K562 (cell line): ENCODE results near the gene HORMAD1. TPM values are rescaled to one million over a fixed set of nuclear protein-coding genes. Genes with fewer than 3 reads are reported as not detected.

Experiments used
- ATF7 ChIP-seq: fragments of 450-650 bp; IDR thresholded peaks from 2 replicates; pipeline ENCODE4 v1.7.1; 2014; ENCODE audit warnings: mild to moderate bottlenecking, moderate library complexity
- HCFC1 ChIP-seq: IDR thresholded peaks from 2 replicates; pipeline ENCODE4 v1.6.1; 2012; ENCODE audit warnings: low read depth, low read length, improper control_type of control experiment
- KDM1A ChIP-seq, 2 experiments: fragments of 450-650 bp; IDR thresholded peaks; 2 replicates each; pipeline ENCODE4 v1.6.1; 2016; ENCODE audit warnings: mild to moderate bottlenecking in 2 of 2
- MYC ChIP-seq, 2 experiments: fragments of 250-450 bp in 1 of 2; sonication (Bioruptor Pico) in 1 of 2; IDR thresholded peaks; 2 replicates each; pipeline versions ENCODE4 v1.5.1 to v1.6.1; 2012 to 2021; ENCODE audit warnings: low read depth in 2 of 2, borderline replicate concordance in 1 of 2, improper control_type of control experiment in 1 of 2, low read length in 1 of 2, mild to moderate bottlenecking in 1 of 2, moderate library complexity in 1 of 2
- NFATC3 ChIP-seq: fragments of 450-650 bp; IDR thresholded peaks from 2 replicates; pipeline ENCODE4 v1.6.1; 2017; ENCODE audit warnings: mild to moderate bottlenecking
- NFYB ChIP-seq: IDR thresholded peaks from 2 replicates; pipeline ENCODE4 v1.6.1; 2011; ENCODE audit warnings: mild to moderate bottlenecking, moderate library complexity; ENCODE audit not compliant: insufficient read length; ENCODE audit errors: extremely low read depth
- SP1 ChIP-seq: sonication (generic); formaldehyde crosslinking; IDR thresholded peaks from 2 replicates; pipeline ENCODE4 v1.8.1; 2022; ENCODE audit warnings: mild to moderate bottlenecking, missing genetic modification reagents
- ZNF778 ChIP-seq: fragments of 450-650 bp; formaldehyde crosslinking; IDR thresholded peaks from 2 replicates; pipeline ENCODE4 v1.4.0; 2020; ENCODE audit warnings: mild to moderate bottlenecking, moderate library complexity
- polyA plus RNA-seq, 8 experiments: library from polyadenylated mRNA; depleted of rRNA in 4 of 8; stranded (reverse) in 5 of 8; unstranded in 3 of 8; fragments of >200 nt; fragmentation: Nextera tagmentation in 2 of 8; fragmentation: Illumina TruSeq in 1 of 8; extraction: Ambion mirVana in 2 of 8; extraction: Trizol in 1 of 8; gene quantifications; 2 replicates each; pipeline versions ENCODE4 v1.2.1 to v1.2.3, GENCODE V29; 2011 to 2014; ENCODE audit warnings: inconsistent platforms in 1 of 8, missing spikeins in 1 of 8
- total RNA-seq, 7 experiments: library from RNA; depleted of rRNA in 6 of 7; stranded (reverse); fragments of >200 nt in 6 of 7; fragmentation: Illumina TruSeq in 2 of 7; extraction: Trizol in 2 of 7; gene quantifications; 2 replicates each; pipeline versions ENCODE4 v1.2.1 to v1.2.3, GENCODE V29; 2011 to 2021; ENCODE audit warnings: low replicate concordance in 1 of 7
- TF ChIP-seq, protein P1 (sequence below): fragments of 450-650 bp; IDR thresholded peaks from 2 replicates; pipeline ENCODE4 v1.6.1; 2016
- TF ChIP-seq, protein P2 (sequence below), 2 experiments: fragments of 450-650 bp; IDR thresholded peaks; 2 replicates each; pipeline ENCODE4 v1.6.1; 2016
- TF ChIP-seq, protein P3 (sequence below), 2 experiments: fragments of 450-650 bp; conservative IDR thresholded peaks; 2 replicates each; pipeline ENCODE4 v1.6.1; 2017; ENCODE audit warnings: mild to moderate bottlenecking in 2 of 2, moderate library complexity in 2 of 2
- TF ChIP-seq, protein P4 (sequence below): fragments of 250-450 bp; sonication (Bioruptor Pico); IDR thresholded peaks from 2 replicates; pipeline ENCODE4 v1.4.0; 2020
- TF ChIP-seq, protein P5 (sequence below): fragments of 250-450 bp; sonication (Bioruptor Pico); IDR thresholded peaks from 2 replicates; pipeline ENCODE4 v1.5.0; 2021; ENCODE audit warnings: mild to moderate bottlenecking, moderate library complexity
- TF ChIP-seq, protein P6 (sequence below): IDR thresholded peaks from 2 replicates; pipeline ENCODE4 v1.6.1; 2012; ENCODE audit warnings: low read depth, low read length, improper control_type of control experiment, borderline replicate concordance

Gene HORMAD1
- total and polyA plus RNA-seq, 9 of the 15 experiments (the other 6 are each of a cell fraction or from before 2014, with no cell fraction given): not detected

DNA sequence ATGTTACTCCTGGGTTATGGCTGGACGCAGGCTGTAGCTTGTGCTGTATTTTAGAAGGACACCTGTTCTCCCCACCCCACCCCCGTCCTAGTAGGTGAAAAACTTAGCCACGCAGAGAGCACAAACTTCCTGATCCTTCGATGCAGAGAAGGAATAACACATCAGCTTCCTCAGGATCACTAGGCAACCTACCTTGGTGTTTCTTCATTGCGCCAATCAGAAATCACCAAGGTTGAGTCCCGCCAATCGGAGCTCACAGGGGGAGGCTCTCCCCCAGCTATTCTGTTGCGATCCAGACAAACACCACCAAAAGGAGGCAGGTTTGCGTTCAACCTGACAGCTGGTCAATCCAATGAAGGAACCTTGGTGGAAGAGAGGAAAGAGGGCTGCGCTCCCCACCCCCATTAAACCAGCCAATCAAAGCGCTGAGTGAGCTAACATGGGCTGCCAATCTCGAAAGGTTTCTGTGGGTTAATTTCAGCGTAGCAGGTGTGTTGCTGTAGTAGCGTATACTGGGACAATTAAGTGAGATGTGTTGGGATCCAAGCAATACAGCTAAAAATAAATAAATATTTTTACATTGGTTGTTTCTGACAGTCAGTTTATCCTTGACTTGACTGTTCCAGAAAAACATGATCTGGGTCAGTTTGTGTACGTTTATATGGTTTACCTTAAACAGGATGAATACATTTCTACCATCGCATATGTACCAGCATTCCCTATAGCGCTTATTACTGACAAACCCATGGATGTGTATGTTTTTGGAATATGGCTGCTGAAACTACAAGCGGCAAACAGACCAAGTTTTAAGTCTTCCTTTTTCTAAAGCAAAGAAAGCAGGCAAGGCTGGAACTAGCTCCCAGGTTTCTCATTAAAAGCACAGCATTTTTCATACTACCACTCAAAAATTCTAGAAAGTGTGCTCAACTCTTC is 23.4 kb downstream of the HORMAD1 start, which contains the start of gene GOLPH3L (continued):
- TF ChIP-seq, protein P1, sequence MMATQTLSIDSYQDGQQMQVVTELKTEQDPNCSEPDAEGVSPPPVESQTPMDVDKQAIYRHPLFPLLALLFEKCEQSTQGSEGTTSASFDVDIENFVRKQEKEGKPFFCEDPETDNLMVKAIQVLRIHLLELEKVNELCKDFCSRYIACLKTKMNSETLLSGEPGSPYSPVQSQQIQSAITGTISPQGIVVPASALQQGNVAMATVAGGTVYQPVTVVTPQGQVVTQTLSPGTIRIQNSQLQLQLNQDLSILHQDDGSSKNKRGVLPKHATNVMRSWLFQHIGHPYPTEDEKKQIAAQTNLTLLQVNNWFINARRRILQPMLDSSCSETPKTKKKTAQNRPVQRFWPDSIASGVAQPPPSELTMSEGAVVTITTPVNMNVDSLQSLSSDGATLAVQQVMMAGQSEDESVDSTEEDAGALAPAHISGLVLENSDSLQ: peak; percentile 100
- peak; percentile 24; the same call in 1 of the 2 replicates for TF ChIP-seq HCFC1
- TF ChIP-seq, protein P2, sequence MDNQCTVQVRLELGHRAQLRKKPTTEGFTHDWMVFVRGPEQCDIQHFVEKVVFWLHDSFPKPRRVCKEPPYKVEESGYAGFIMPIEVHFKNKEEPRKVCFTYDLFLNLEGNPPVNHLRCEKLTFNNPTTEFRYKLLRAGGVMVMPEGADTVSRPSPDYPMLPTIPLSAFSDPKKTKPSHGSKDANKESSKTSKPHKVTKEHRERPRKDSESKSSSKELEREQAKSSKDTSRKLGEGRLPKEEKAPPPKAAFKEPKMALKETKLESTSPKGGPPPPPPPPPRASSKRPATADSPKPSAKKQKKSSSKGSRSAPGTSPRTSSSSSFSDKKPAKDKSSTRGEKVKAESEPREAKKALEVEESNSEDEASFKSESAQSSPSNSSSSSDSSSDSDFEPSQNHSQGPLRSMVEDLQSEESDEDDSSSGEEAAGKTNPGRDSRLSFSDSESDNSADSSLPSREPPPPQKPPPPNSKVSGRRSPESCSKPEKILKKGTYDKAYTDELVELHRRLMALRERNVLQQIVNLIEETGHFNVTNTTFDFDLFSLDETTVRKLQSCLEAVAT (IDR thresholded peaks at IDR 0.05): peak in 1 of 2 experiments; percentile 30; a peak in 1 of 4 replicates
- TF ChIP-seq MYC (IDR thresholded peaks at IDR 0.05; ENCODE audit: low read depth, low read length): peak; percentile 64
- no peak for TF ChIP-seq MYC (CRISPR knock-in tag; IDR thresholded peaks at IDR 0.05; ENCODE audit: borderline replicate concordance, low read depth)
- peak; percentile 51; the same call in 1 of the 2 replicates for TF ChIP-seq SP1 (CRISPR knock-in tag)
- TF ChIP-seq, protein P3, sequence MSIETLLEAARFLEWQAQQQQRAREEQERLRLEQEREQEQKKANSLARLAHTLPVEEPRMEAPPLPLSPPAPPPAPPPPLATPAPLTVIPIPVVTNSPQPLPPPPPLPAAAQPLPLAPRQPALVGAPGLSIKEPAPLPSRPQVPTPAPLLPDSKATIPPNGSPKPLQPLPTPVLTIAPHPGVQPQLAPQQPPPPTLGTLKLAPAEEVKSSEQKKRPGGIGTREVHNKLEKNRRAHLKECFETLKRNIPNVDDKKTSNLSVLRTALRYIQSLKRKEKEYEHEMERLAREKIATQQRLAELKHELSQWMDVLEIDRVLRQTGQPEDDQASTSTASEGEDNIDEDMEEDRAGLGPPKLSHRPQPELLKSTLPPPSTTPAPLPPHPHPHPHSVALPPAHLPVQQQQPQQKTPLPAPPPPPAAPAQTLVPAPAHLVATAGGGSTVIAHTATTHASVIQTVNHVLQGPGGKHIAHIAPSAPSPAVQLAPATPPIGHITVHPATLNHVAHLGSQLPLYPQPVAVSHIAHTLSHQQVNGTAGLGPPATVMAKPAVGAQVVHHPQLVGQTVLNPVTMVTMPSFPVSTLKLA (conservative IDR thresholded peaks at IDR 0.05): peak; percentile 43 to 64
- peak in 1 of 2 experiments; percentile 79; a peak in 2 of 4 replicates for TF ChIP-seq KDM1A (IDR thresholded peaks at IDR 0.05)
- TF ChIP-seq ATF7: peak; percentile 82
- peak; percentile 98 for TF ChIP-seq NFYB
- TF ChIP-seq, protein P4, sequence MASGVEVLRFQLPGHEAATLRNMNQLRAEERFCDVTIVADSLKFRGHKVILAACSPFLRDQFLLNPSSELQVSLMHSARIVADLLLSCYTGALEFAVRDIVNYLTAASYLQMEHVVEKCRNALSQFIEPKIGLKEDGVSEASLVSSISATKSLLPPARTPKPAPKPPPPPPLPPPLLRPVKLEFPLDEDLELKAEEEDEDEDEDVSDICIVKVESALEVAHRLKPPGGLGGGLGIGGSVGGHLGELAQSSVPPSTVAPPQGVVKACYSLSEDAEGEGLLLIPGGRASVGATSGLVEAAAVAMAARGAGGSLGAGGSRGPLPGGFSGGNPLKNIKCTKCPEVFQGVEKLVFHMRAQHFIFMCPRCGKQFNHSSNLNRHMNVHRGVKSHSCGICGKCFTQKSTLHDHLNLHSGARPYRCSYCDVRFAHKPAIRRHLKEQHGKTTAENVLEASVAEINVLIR: no peak
- TF ChIP-seq, protein P5, sequence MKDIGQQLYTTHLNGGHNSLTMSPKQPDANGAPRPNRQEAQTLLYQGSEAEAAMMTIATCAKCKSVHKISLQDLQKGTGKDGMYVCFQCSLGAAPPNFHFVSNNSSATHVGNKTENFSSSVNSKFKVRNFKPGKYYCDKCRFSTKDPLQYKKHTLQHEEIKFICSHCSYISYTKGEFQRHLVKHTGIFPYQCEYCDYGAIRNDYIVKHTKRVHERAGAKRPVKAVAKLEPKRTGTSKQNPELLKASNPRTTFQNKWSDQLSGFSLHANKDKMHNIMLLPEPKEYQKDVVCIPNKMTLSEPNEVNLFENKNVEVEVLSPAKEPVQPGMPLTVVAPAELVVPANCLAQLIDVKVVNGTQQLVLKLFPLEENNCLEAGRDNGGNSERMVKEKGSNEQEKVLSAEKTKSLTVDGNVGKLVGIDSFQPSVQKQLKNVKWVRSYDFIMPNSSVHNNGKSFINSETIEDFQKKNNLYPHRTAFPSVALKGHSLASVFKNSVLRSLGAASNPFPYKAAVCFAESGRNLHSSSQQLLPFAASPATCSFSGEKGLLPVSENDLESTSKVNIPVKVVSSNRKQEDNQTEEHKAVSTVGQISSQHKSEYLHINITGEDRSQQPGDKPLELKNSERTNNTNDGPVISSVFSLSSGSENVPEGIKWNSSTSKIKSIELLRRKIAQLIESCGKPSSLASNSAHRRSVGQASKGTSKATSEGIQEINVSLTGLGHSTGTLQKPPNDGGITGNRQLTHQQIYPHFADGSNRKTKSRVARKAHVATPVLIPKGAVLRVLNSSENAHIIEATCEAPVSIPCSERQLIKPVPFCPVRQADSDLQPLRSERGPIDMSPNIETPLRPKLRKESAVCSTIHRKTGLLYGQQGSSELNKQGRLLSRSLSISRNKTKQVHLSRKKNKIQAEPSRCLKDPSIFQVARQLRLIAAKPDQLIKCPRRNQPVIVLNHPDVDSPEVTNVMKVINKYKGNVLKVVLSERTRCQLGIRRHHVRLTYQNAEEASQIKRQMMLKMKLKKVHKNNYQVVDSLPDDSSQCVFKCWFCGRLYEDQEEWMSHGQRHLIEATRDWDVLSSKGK (CRISPR knock-in tag): no peak
- TF ChIP-seq NFATC3: 0 out of 2 replicates have a peak, but pooled peaks have one; percentile 45
- TF ChIP-seq, protein P6, sequence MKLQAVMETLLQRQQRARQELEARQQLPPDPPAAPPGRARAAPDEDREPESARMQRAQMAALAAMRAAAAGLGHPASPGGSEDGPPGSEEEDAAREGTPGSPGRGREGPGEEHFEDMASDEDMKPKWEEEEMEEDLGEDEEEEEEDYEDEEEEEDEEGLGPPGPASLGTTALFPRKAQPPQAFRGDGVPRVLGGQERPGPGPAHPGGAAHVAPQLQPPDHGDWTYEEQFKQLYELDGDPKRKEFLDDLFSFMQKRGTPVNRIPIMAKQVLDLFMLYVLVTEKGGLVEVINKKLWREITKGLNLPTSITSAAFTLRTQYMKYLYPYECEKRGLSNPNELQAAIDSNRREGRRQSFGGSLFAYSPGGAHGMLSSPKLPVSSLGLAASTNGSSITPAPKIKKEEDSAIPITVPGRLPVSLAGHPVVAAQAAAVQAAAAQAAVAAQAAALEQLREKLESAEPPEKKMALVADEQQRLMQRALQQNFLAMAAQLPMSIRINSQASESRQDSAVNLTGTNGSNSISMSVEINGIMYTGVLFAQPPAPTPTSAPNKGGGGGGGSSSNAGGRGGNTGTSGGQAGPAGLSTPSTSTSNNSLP: peak; percentile 49; the same call in 1 of the 2 replicates
- TF ChIP-seq ZNF778 (CRISPR knock-in tag): no peak
